ENCODE measurements around the gene KCND2.
A peak's percentile ranks its signal among the peaks of the same experiment; 100 is the strongest.

KCND2 gene

GRCh38 chr7:120311028-120311788, 38.2 kb downstream of the KCND2 start:
- DNase-seq (ENCODE audit: low read depth), result peak; percentile 10

- no peak for DNase-seq (ENCODE audit: low read depth)
Observed at GRCh38 chr7:120320218-120320961, 47.4 kb downstream of the KCND2 start.

- DNase-seq (ENCODE audit: low read depth), result no peak
Observed at GRCh38 chr7:120327054-120327453, 54.1 kb downstream of the KCND2 start.

- DNase-seq (ENCODE audit: low read depth), result no peak
Observed at GRCh38 chr7:120332433-120332832, 59.5 kb downstream of the KCND2 start.

GRCh38 chr7:120334475-120334874, 61.5 kb downstream of the KCND2 start:
- DNase-seq (ENCODE audit: low read depth), result no peak

- peak; percentile 31 for DNase-seq (ENCODE audit: low read depth)
Observed at GRCh38 chr7:120337308-120337907, 64.4 kb downstream of the KCND2 start.

GRCh38 chr7:120344276-120344675, 71.3 kb downstream of the KCND2 start:
- peak; percentile 89 for DNase-seq (ENCODE audit: low read depth)

GRCh38 chr7:120353171-120353570, 80.2 kb downstream of the KCND2 start:
- DNase-seq (ENCODE audit: low read depth), result no peak

- DNase-seq (ENCODE audit: low read depth), result no peak
Observed at GRCh38 chr7:120360918-120361317, 87.9 kb downstream of the KCND2 start.

- no peak for DNase-seq (ENCODE audit: low read depth)
Observed at GRCh38 chr7:120363414-120363813, 90.4 kb downstream of the KCND2 start.

- DNase-seq (ENCODE audit: low read depth), result no peak
Observed at GRCh38 chr7:120370954-120371353, 98.0 kb downstream of the KCND2 start.

- DNase-seq (ENCODE audit: low read depth), result no peak
Observed at GRCh38 chr7:120373174-120373573, 100.2 kb downstream of the KCND2 start.

GRCh38 chr7:120394595-120394994, 121.6 kb downstream of the KCND2 start:
- DNase-seq (ENCODE audit: low read depth), result no peak

GRCh38 chr7:120395526-120396019, 122.6 kb downstream of the KCND2 start:
- DNase-seq (ENCODE audit: low read depth), result no peak

GRCh38 chr7:120398284-120399000, 125.5 kb downstream of the KCND2 start:
- no peak for DNase-seq (ENCODE audit: low read depth)

GRCh38 chr7:120400806-120401455, 128.0 kb downstream of the KCND2 start:
- DNase-seq (ENCODE audit: low read depth), result no peak

- peak; percentile 83 for DNase-seq (ENCODE audit: low read depth)
Observed at GRCh38 chr7:120402079-120402767, 129.2 kb downstream of the KCND2 start.

- no peak for DNase-seq (ENCODE audit: low read depth)
Observed at GRCh38 chr7:120402801-120403200, 129.8 kb downstream of the KCND2 start.

GRCh38 chr7:120404042-120404441, 131.1 kb downstream of the KCND2 start:
- no peak for DNase-seq (ENCODE audit: low read depth)

GRCh38 chr7:120405652-120406051, 132.7 kb downstream of the KCND2 start:
- DNase-seq (ENCODE audit: low read depth), result no peak

- DNase-seq (ENCODE audit: low read depth), result peak; percentile 84
Observed at GRCh38 chr7:120407010-120407409, 134.0 kb downstream of the KCND2 start.

All from amniotic epithelial cell (primary cell).